Endothelial cell of umbilical vein (primary cell): Measurements from ENCODE around the gene ZBTB18. TPM values are rescaled to one million over a fixed set of nuclear protein-coding genes. Genes with fewer than 3 reads are reported as not detected.

Experiments
- BruUV-seq: library from RNA; stranded (reverse); fragments of 400-500 nt; replicated peaks from 2 replicates; lab custom pipeline; 2021; lab: Mats Ljungman, UMichigan
- CTCF ChIA-PET: fragments of 300-600, 350-600 bp; sonication (Branson Sonifier 250); formaldehyde crosslinking; loops from one replicate; lab custom pipeline; 2021; ENCODE audit warnings: antibody characterized with exemption, inconsistent platforms; lab: Charles Lee
- POLR2A ChIA-PET: fragments of 300-600, 350-600 bp; sonication (Branson Sonifier 250); formaldehyde crosslinking; loops from one replicate; lab custom pipeline; 2021; ENCODE audit warnings: antibody characterized with exemption, inconsistent platforms; lab: Charles Lee
- DNase-seq: peaks from one replicate; pipeline ENCODE4 v3.0.0-alpha.2; 2011; ENCODE audit warnings: low read depth, low spot score
- FAIRE-seq: peaks from 2 replicates; lab custom pipeline; 2011; peaks lifted over from hg19 to GRCh38; lab: Jason Lieb, UNC
- H2AFZ ChIP-seq: 2 replicates; pipeline ENCODE4 v1.6.0; 2012; ENCODE audit warnings: low read depth, low read length, control low read depth, inconsistent platforms
- H3K27ac ChIP-seq: 2 replicates; pipeline ENCODE4 v1.5.1; 2011; ENCODE audit warnings: low read depth, mild to moderate bottlenecking, control low read depth, low read length, moderate library complexity; ENCODE audit not compliant: insufficient read depth
- H3K27me3 ChIP-seq, 2 experiments: 2 replicates each; pipeline versions ENCODE4 v1.6.0 to v1.6.1; 2011; ENCODE audit warnings: low read length in 2 of 2, mixed read lengths in 1 of 2; ENCODE audit not compliant: control insufficient read depth in 2 of 2, insufficient read depth in 2 of 2
- H3K36me3 ChIP-seq, 2 experiments: 2 replicates in 1 of 2; 3 replicates in 1 of 2; pipeline ENCODE4 v1.5.1; 2011; ENCODE audit warnings: low read length in 2 of 2, mild to moderate bottlenecking in 1 of 2, moderate library complexity in 1 of 2; ENCODE audit not compliant: control insufficient read depth in 2 of 2, insufficient read depth in 2 of 2; ENCODE audit errors: extremely low read depth in 1 of 2
- H3K4me1 ChIP-seq: 3 replicates; pipeline ENCODE4 v1.5.1; 2011; ENCODE audit warnings: mild to moderate bottlenecking, low read length; ENCODE audit not compliant: control insufficient read depth, insufficient read depth; ENCODE audit errors: extremely low read depth
- H3K4me2 ChIP-seq: 2 replicates; pipeline ENCODE4 v1.6.1; 2011; ENCODE audit warnings: low read length, control low read depth, mixed read lengths; ENCODE audit not compliant: insufficient read depth
- H3K4me3 ChIP-seq, 3 experiments: fragments of 200-600 bp in 1 of 3; sonication (generic), shearing (Covaris generic) in 1 of 3; replicated peaks in 1 of 3; 2 replicates each; pipeline ENCODE4 v1.5.1; 2011 to 2016; ENCODE audit warnings: control low read depth in 3 of 3, low read length in 3 of 3, mild to moderate bottlenecking in 2 of 3, inconsistent platforms in 1 of 3, low read depth in 1 of 3, moderate library complexity in 1 of 3; ENCODE audit not compliant: insufficient read depth in 1 of 3
- H3K79me2 ChIP-seq: 2 replicates; pipeline ENCODE4 v1.6.0; 2012; ENCODE audit warnings: low read length, inconsistent platforms; ENCODE audit not compliant: control insufficient read depth, insufficient read depth
- H3K9ac ChIP-seq: replicated peaks from 2 replicates; pipeline ENCODE3; 2011; ENCODE audit warnings: low read length, control low read depth; ENCODE audit not compliant: insufficient read depth; ENCODE audit errors: extremely low read depth
- H3K9me1 ChIP-seq: replicated peaks from 3 replicates; pipeline ENCODE4 v1.6.0; 2011; ENCODE audit warnings: mild to moderate bottlenecking, low read length; ENCODE audit not compliant: control insufficient read depth, insufficient read depth; ENCODE audit errors: extremely low read depth
- H3K9me3 ChIP-seq: replicated peaks from 2 replicates; pipeline ENCODE4 v1.5.1; 2012; ENCODE audit warnings: low read length, inconsistent platforms; ENCODE audit not compliant: control insufficient read depth, insufficient read depth
- H4K20me1 ChIP-seq: replicated peaks from 2 replicates; pipeline ENCODE3; 2011; ENCODE audit warnings: mild to moderate bottlenecking, low read length; ENCODE audit not compliant: control insufficient read depth, insufficient read depth; ENCODE audit errors: extremely low read depth
- EZH2 ChIP-seq: IDR thresholded peaks from 2 replicates; pipeline ENCODE4 v1.6.1; 2012; ENCODE audit warnings: borderline replicate concordance, low read depth, mild to moderate bottlenecking, moderate library complexity, low read length, inconsistent platforms; ENCODE audit not compliant: severe bottlenecking
- FOS ChIP-seq: IDR thresholded peaks from 2 replicates; pipeline ENCODE4 v1.6.1; 2011; ENCODE audit warnings: mild to moderate bottlenecking, low read length, moderate library complexity, borderline replicate concordance; ENCODE audit not compliant: insufficient read depth
- GATA2 ChIP-seq: IDR thresholded peaks from 2 replicates; pipeline ENCODE4 v1.7.0; 2011; ENCODE audit warnings: low read depth, mild to moderate bottlenecking, moderate library complexity, mixed read lengths, low read length; ENCODE audit not compliant: insufficient read length, insufficient read depth
- JUN ChIP-seq: IDR thresholded peaks from 2 replicates; pipeline ENCODE4 v1.6.1; 2011; ENCODE audit warnings: borderline replicate concordance, low read depth; ENCODE audit not compliant: insufficient read length, insufficient read depth
- MYC ChIP-seq: IDR thresholded peaks from one replicate; pipeline ENCODE4 v1.6.1; 2011; ENCODE audit warnings: mild to moderate bottlenecking, low read depth, low read length
- POLR2A ChIP-seq: IDR thresholded peaks from 2 replicates; pipeline ENCODE4 v1.6.1; 2012; ENCODE audit warnings: low read depth, mild to moderate bottlenecking, control low read depth, low read length
- POLR2AphosphoS5 ChIP-seq: IDR thresholded peaks from 2 replicates; pipeline ENCODE4 v1.6.1; 2012; ENCODE audit warnings: low read depth, mild to moderate bottlenecking, control low read depth, low read length, moderate library complexity; ENCODE audit not compliant: insufficient read depth
- dilution Hi-C: fragments of 300-500 bp; cut with MboI; formaldehyde crosslinking; loops from one replicate; pipeline ENCODE4 v1.15.0; 2019; ENCODE audit warnings: low sequenced_read_pairs; ENCODE audit not compliant: extremely low pct_ligation_motif_present
- intact Hi-C: fragments of 100-400 bp; cut with micrococcal nuclease; formaldehyde crosslinking; loops from one replicate; pipeline ENCODE4 v1.10.0; 2022
- polyA plus RNA-seq, 4 experiments: library from polyadenylated mRNA; depleted of rRNA in 3 of 4; stranded (reverse) in 3 of 4; unstranded in 1 of 4; fragments of >200 nt; gene quantifications; 2 replicates each; pipeline versions ENCODE4 v1.2.1 to v1.2.3, GENCODE V29; 2011 to 2012; ENCODE audit warnings: missing spikeins in 1 of 4
- total RNA-seq: library from RNA; stranded (reverse); gene quantifications from 2 replicates; pipeline ENCODE4 v1.2.3, GENCODE V29; 2021
- TF ChIP-seq, protein P1 (sequence below): IDR thresholded peaks from 2 replicates; pipeline ENCODE4 v1.6.1; 2011; ENCODE audit not compliant: insufficient read depth, insufficient read length
- TF ChIP-seq, protein P2 (sequence below), 2 donors: IDR thresholded peaks; 1 replicate in 1 of 2; 2 replicates in 1 of 2; pipeline ENCODE4 v1.5.1; 2011; ENCODE audit warnings: low read length in 2 of 2, mild to moderate bottlenecking in 2 of 2, moderate library complexity in 2 of 2, control low read depth in 1 of 2, inconsistent platforms in 1 of 2, low read depth in 1 of 2; ENCODE audit not compliant: insufficient read depth in 1 of 2; ENCODE audit errors: extremely low read depth in 1 of 2

Gene ZBTB18
- total and polyA plus RNA-seq, 2 donors (not counting 3 experiments of a cell fraction or from before 2014, with no cell fraction given): 15.5 to 21.1 TPM

- no peaks in the 10 kb centered on the region for H4K20me1 ChIP-seq
- TF ChIP-seq EZH2 (no peak), JUN (no peak), GATA2 (no peak), FOS (no peak), MYC (no peak), POLR2A (no peak), POLR2AphosphoS5 (no peak)
- TF ChIP-seq, protein P1, sequence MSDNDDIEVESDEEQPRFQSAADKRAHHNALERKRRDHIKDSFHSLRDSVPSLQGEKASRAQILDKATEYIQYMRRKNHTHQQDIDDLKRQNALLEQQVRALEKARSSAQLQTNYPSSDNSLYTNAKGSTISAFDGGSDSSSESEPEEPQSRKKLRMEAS: no peak
- TF ChIP-seq, protein P2, sequence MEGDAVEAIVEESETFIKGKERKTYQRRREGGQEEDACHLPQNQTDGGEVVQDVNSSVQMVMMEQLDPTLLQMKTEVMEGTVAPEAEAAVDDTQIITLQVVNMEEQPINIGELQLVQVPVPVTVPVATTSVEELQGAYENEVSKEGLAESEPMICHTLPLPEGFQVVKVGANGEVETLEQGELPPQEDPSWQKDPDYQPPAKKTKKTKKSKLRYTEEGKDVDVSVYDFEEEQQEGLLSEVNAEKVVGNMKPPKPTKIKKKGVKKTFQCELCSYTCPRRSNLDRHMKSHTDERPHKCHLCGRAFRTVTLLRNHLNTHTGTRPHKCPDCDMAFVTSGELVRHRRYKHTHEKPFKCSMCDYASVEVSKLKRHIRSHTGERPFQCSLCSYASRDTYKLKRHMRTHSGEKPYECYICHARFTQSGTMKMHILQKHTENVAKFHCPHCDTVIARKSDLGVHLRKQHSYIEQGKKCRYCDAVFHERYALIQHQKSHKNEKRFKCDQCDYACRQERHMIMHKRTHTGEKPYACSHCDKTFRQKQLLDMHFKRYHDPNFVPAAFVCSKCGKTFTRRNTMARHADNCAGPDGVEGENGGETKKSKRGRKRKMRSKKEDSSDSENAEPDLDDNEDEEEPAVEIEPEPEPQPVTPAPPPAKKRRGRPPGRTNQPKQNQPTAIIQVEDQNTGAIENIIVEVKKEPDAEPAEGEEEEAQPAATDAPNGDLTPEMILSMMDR (IDR thresholded peaks at IDR 0.05; ENCODE audit: extremely low read depth in 1 of 2, insufficient read depth in 1 of 2, low read depth in 1 of 2, low read length in 2 of 2): no peak
- CTCF ChIA-PET: no interaction called here
- FAIRE-seq: no peak
- H3K4me3 ChIP-seq: no peak overlapping the region
- DNase-seq: no peak
- no TSS peak for BruUV-seq
- H3K4me2 ChIP-seq: no peak overlapping the region
- no peaks in the 10 kb centered on the region for H3K9me3 ChIP-seq
- no peaks in the 10 kb centered on the region for H3K79me2 ChIP-seq
- H2AFZ ChIP-seq: no peak overlapping the region
- no peak overlapping the region for H3K27ac ChIP-seq
- POLR2A ChIA-PET: no interaction called here
- H3K27me3 ChIP-seq: no peaks in the 10 kb centered on the region
- dilution Hi-C loops: no loop called here
- no peak overlapping the region for H3K9ac ChIP-seq
- intact Hi-C loops: no loop called here
- no peaks in the 10 kb centered on the region for H3K36me3 ChIP-seq
- H3K4me1 ChIP-seq: no peaks in the 10 kb centered on the region
- no peaks in the 10 kb centered on the region for H3K9me1 ChIP-seq
Measured at GRCh38 chr1:244066954-244067716, 16.1 kb downstream of the ZBTB18 start.
